SW 1271 (cell line): ENCODE results near the gene DTX3.
A peak's percentile ranks its signal among the peaks of the same experiment; 100 is the strongest.
"Not testable (repeated sequence)": the region's sequence is repeated elsewhere in the genome, so short reads cannot be mapped to it uniquely, and the experiment has no call there.

Source experiments
- DNase-seq, 2 experiments: peaks; one replicate each; lab custom pipeline; 2025; lab: John Stamatoyannopoulos, UW

Gene DTX3, protein sequence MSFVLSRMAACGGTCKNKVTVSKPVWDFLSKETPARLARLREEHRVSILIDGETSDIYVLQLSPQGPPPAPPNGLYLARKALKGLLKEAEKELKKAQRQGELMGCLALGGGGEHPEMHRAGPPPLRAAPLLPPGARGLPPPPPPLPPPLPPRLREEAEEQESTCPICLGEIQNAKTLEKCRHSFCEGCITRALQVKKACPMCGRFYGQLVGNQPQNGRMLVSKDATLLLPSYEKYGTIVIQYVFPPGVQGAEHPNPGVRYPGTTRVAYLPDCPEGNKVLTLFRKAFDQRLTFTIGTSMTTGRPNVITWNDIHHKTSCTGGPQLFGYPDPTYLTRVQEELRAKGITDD

DNA sequence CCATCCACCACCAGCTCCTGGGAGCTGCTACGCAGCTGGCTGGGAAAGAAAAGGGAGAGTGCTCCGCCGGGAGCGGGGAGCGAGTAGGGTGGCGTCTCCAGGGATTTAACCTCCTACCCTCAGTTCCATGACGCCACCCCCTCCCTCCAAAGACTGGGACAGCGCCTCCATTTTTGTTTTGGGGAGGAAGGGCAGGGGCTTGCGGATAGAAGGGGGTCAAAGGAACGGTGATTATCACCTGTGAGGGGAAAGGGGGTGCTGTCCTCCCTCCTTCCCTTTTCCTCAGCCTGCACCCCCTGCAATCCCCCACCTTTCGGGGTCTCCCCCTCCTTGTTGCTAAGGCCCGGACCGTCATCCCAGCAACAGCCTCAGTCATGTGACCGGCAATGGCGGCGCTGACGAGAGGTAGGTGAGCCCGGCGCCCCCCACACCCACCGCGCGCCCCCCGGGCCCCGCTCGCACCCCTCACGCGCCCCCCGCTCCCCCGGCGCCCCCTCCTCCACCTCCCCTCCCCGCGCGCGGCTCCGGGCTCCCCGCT, at the start of gene DTX3:
DTX3 (plus strand) TSS at position 371 of the 538 bp plus-strand sequence. CDS start 1,694 bp downstream, outside the sequence.
- peak in 1 of 2 experiments; percentile 28 for DNase-seq

DNA sequence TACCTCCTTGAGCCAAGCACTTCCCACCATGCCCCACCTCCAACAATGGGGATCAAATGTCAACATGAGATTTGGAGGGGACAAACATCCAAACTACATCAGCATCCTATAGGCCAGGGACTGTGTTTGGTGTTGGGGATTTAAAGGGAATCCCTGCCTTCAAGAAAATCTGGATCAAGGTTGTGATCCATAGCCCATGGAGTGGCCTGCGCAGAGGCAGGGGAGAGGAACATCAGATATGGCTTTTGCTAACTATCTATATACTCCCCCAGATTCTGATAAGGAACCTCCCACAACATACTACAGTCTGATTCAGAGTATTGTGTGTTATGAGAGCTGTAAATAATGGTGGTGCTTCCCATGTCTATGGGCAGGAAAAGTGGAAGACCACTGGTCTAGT, 49.7 kb upstream of the DTX3 start:
- DNase-seq: no peak

DNA sequence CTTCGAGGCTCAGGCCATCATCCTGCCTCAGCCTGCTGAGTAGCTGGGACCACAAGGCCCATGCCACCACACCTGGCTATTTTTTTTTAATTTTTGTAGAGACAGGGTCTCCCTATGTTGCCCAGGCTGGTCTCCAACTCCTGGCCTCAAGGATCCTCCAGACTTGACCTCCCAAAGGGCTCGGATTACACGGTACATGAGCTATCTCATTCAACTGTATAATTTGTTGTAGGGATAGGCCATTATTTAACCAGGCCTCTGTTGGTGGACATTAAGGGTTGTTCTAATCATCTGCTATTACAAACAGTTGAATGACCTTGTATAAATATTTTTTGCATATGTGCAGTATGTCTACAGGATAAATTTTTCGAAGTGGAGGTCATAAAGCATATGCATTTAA, 45.8 kb upstream of the DTX3 start:
- no peak for DNase-seq

DNA sequence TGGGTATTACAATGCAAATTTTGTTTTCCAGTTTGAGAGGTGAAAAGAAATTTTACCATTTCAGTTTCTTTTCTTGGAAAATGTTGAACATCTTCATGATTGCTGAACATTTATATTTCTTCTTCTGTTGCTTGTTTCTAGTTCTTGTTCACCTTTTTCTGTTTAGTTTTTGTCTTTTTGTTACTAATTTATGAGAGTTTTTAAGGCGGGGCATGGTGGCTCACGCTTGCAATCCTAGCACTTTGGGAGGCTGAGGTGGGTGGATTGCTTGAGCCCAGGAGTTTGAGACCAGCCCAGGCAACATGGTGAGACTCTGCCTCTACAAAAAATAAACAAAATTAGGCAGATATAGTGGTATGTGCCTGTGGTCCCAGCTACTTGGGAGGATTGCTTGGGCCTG, 44.1 kb upstream of the DTX3 start:
- DNase-seq: no peak

DNA sequence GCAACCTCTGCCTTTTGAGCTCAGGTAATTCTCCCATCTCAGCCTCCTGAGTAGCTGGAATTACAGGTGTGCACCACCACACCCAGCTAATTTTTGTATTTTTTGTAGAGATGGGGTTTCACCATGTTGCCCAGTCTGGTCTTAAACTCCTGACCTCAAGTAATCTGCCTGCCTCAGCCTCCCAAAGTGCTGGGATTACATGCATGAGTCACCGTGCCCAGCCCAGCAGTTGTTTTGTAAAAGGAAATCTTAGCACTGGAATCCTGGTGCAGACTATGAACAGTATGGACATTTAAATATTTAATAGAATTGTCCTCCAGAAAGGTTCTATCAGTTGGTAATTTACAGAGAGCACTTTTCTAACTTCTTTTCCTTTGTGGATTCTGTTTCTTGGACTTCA, 43.5 kb upstream of the DTX3 start:
- not testable (repeated sequence) for DNase-seq

DNA sequence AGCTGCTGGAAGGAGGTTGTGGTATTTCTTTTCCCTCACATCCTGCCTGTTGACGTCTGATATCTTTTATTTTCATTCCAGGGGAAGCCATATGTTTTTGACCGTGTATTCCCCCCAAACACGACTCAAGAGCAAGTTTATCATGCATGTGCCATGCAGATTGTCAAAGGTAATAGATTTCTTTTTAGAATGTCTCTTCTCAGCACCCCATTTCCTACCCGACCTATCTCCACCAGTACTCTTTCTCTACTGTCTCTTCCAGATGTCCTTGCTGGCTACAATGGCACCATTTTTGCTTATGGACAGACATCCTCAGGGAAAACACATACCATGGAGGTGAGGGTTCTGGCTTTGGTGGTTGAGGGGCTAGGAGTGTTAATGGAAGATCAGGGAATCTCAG, 41.3 kb upstream of the DTX3 start:
- DNase-seq: no peak

DNA sequence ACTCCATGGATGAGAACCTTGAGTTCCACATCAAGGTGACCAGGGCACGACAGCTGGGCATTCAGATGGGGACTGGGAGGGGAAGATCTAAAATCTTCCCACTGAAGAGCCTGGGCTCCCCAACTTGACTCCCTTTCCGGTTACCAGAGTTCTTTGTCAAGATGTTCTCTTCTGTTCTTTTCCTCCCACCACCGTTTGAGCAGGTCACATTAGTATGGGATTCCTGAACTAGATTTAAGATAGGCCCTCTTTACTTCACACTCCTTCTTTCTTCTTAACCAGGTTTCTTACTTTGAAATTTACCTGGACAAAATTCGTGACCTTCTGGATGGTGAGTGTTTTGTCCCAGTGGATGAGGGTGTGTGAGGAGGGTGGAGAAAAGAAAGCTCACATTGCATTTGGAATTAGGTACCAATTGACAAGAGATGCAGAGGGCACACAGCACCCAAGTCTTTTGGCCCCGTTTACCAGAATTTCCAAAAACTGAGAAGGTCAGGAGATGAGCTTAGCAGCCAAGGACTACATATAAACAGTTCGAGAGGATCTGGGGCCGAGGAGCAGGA, 40.4 kb upstream of the DTX3 start:
- no peak for DNase-seq

DNA sequence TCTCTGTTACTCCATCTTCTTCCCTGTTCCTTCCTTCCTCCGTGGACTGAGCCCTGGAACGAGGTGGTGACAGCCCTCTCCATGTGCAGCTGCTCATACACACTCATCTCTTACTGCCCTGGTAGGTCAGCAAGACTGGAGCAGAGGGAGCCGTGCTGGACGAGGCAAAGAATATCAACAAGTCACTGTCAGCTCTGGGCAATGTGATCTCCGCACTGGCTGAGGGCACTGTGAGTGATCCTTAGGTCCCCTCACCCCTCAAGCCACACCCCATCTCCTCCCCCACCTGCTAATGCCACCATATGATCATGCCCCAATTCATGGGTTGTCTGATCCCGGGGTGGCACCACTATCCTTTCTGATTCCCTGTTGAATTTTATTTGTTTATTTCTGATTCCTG, 35.8 kb upstream of the DTX3 start:
- DNase-seq: no peak

DNA sequence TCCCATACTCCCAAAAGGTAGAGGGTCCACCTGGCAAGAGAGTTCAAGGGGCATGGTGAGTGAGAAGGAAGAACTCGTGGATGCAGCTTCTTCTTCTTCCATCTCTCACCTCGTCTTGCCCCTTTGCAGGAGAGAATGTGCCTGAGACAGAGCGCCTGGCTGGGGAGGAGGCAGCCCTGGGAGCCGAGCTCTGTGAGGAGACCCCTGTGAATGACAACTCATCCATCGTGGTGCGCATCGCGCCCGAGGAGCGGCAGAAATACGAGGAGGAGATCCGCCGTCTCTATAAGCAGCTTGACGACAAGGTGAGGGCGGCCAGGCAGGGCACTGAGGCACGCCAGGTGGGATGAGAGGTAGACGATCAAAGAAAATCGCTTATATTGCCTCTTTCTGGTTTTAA, 34.8 kb upstream of the DTX3 start:
- DNase-seq: no peak

DNA sequence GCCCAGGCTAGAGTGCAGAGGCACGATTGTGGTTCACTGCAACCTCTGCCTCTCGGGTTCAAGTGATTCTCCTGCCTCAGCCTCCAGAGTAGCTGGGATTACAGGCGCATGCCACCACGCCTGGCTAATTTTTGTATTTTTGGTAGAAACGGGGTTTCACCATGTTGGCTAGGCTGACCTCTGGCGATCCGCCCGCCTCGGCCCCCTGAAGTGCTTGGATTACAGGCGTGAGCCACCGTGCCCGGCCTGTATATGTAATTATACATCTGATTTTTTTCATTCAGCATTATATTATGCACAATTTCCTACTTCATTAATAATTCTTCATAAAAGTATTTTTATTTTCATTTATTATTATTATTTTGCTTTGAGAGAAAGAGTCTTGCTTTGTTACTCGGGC, 34.2 kb upstream of the DTX3 start:
- not testable (repeated sequence) for DNase-seq

DNA sequence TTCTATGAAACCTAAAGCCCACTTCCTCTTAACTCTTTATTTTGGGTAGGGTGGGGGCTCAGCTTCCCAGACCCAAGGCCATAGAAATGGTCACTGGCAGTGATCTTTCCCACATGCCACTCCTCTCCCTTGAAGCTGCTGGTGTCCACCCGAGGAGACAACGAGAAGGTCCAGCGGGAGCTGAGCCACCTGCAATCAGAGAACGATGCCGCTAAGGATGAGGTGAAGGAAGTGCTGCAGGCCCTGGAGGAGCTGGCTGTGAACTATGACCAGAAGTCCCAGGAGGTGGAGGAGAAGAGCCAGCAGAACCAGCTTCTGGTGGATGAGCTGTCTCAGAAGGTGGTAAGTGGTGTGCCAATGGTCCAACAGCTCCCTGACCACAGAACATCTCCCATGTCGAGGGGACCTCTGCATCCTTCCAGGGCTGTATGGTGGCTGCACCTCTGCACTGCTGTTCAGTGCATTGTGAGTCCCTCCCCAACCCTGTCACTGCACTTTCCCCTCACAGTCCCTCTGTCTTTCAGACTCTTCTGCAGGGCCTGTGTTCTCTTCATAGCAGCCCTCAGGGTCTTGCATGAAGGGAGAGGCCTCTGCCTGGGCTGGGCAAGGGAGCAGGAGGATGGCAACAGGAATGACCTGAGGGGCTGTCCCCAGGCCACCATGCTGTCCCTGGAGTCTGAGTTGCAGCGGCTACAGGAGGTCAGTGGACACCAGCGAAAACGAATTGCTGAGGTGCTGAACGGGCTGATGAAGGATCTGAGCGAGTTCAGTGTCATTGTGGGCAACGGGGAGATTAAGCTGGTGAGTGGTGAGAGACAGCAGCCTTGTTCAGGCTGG, 32.5 kb upstream of the DTX3 start:
- DNase-seq: no peak

DNA sequence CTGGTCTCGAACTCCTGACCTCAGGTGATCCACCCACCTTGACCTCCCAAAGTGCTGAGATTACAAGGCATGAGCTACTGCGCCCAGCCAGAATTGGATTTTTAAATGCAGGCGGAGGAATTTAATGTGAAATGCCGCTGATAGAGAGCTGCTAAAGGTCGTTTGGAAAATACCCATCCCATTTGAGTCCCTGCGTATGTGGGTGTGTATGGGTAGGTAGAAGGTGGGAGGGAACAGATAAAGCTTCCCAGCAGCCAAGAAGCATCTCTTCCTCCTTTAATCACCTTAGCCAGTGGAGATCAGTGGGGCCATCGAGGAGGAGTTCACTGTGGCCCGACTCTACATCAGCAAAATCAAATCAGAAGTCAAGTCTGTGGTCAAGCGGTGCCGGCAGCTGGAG, 29.8 kb upstream of the DTX3 start:
- DNase-seq: no peak

DNA sequence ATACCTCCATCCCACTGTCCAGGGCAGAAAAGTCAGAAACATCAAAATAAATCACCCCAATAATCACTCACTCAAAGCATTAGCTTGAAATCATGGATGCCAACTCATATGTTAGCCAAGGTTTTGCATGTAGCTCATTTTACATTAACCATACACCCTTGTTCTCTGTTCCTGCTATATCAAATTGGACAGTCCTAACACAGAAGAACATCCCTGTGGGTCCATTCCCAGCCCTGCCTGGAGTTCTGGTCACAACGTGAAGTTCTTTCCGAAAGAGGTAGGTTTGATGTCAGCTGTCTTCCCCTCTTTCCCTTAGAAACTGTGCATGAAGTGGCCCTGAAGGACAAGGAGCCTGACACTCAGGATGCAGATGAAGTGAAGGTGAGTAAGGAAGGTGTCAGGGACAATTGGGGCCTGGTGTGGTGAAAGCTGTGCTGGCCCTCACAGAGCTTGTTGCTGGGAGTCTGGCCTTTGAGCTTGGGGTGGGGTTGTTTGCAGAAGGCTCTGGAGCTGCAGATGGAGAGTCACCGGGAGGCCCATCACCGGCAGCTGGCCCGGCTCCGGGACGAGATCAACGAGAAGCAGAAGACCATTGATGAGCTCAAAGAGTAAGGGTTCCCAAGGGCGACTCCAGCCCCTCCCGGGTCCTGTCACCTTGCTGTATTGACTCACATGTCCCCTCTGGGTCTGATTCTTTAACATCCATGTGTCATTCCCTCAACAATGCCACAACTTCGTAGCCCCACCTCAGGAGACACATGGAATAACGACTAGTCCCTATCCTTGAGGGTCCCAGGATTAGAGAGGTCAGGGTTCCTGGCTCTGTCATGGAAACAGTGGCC, 28.6 kb upstream of the DTX3 start:
- DNase-seq: no peak

DNA sequence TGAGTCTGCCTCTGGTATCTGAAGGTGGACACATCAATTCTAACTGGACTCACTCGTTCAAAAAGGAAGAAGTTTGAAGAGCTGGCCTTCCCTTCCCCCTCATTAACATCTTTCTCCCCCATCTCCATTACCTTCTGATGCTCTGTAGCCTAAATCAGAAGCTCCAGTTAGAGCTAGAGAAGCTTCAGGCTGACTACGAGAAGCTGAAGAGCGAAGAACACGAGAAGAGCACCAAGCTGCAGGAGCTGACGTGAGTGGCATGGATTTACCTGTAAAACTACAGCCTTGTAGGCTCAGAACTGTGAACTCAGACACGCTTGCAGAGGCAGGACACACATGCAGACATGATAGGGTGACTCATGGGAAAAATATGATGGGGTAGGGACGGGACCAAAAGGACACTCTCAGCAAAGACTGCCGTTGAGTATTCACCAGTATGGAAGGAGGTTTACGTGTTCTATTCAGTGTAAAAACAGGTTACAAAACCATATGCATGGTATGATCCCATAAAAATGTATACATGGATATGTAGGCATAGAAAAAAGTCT, 27.9 kb upstream of the DTX3 start:
- DNase-seq: no peak

DNA sequence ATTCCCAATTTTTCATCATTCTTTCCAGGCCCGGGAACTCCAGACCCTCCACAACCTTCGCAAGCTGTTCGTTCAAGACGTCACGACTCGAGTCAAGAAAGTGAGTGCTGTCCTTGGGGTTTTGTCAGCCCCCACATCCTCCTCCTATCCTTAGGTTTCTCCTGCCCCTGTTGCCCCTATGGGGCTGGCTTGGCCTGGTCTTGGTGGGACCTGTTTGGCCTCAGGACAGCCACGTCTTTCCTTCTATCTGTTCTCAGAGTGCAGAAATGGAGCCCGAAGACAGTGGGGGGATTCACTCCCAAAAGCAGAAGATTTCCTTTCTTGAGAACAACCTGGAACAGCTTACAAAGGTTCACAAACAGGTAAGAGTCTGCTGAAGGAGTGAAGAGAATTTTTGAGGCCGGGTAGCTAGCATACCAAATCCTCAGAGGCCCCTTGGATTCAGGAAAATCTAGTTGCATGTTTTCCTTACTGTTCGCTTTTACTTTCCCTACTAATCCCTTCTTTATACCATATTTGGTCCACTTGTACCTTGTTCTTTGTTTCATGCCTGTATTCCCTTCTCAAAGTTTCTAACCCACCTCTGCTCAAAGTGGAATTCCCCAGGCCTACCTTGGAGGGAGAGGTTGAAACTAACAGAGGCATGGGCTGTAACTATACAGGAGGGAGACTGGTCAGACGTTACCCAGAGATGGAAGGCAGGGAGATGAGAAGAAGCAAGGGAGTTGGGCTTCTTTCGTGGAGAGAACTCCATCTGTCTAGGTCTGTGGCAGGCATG, 26.5 kb upstream of the DTX3 start:
- DNase-seq: no peak

DNA sequence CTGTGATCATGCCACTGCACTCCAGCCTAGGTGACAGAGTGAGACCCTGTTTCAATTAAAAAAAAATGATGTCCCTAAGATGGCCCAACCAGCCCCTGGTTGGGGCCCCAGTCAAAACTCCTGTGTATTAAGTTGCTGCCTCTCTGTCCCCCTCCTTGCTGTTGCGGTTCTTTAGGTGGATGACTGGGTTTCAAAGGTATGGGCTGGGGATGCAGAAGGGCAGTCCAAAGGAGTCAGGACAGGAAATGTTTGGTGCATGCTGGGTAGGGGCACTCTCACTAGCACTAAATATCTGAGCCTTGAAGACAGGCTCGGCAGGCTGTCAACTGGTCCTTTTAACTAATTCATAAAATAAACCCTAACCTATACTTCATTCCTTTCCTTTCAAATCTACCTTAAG, 25.6 kb upstream of the DTX3 start:
- no peak for DNase-seq

DNA sequence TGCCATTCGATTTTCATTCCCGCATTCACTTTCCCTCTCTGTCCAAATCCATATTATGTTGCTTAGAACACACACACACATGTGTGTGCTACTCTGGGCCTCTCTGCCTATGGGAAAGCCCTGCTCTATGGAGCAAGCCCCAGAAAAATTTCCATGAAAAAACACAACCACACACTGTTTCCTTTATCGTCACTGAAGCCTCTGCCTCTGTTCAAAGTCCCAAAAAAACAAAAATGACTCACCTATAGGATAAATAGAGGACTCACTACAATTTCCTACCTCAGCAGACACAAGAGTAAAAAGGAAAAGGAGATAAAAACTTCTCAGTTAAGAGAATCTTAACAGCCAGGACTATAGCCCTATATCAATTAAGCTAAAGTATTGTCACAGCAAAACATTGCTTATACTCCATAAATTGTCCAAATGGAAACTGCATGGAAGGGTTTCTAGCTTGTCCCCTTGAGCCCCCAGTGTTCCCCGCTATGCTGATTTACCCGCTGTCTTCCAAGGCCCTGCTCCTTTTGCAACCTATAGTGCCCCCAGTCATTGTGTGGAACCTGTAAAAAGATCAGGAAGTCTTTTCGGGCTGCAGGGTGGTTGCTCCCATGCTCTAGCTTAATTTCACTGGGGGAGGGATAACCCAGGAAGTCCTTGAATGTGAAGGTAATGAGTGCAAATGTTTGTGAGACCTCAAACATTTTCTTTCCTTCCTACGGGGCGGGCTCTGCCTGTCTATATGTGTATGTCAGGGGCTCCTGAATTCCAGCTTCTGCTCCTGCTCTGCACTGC, 24.8 kb upstream of the DTX3 start:
- DNase-seq: no peak

DNA sequence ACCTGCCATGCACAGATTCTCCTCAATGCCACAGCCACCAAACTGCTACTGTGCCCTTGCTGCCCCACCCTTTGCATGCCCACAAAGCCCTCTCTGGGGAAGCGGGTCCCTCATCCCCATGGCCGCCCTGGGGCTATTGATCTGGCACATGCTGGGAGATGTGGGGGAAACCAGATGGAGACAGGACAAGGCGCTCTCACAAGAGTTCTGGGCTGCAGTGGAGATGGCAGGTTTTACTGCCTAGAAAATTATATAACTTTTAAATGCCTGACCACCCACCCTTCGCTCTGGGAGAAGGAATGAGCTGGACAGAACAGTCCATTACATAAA, 24.2 kb upstream of the DTX3 start:
- DNase-seq: no peak

DNA sequence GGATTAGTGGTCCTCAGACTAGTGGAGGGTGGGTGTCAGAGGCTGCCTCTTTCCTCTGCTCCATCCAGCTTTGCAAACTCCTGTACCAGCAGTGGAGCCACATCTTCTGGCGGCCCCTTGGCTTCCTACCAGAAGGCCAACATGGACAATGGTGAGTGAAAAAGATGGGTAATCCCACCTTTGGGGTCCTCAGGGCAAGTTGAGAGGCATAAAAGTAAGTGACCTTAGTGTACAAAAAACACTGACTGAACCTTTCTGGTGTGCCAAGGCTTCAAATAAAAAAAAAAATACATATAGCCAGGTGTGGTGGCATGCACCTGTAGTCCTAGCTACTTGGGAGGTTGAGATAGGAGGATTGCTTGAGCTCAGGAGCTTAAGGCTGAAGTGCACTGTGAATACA, 22.8 kb upstream of the DTX3 start:
- DNase-seq: no peak

DNA sequence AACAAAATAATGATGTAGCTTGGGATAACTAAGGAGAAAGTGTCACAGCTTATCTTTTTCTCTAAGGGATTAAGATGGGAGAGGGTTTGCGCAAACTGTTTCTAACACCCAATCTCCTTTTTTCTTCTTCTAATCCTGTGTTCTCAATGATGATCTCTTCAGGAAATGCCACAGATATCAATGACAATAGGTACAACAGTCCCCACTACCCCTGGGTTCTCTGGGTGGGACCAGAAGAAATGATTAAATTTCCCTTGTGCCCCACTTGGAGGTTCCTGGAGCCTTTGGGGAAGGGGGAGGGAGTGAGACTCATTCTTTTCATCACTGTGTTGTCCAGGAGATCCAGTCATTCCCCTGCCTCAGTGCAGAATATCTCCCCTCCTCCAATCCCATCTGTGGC, 22.2 kb upstream of the DTX3 start:
- no peak for DNase-seq
